Activated naive CD4-positive, alpha-beta T cell treated with anti-CD3 and anti-CD28 coated beads, Interleukin-2, amount 50 U/mL, for 24 hours (primary cell): ENCODE measurements around the gene FLAD1.
A peak's percentile ranks its signal among the peaks of the same experiment; 100 is the strongest.
"Not testable (repeated sequence)": the region's sequence is repeated elsewhere in the genome, so short reads cannot be mapped to it uniquely, and the experiment has no call there.

Source experiments
- H3K27ac Mint-ChIP-seq: one replicate; pipeline ENCODE4 v1.8.0; 2021; ENCODE audit warnings: mild to moderate bottlenecking, mixed read lengths
- H3K27me3 Mint-ChIP-seq: one replicate; pipeline ENCODE4 v1.8.0; 2021; ENCODE audit warnings: mixed read lengths
- H3K36me3 Mint-ChIP-seq: one replicate; pipeline ENCODE4 v1.8.0; 2021; ENCODE audit warnings: mixed read lengths
- H3K4me1 Mint-ChIP-seq: one replicate; pipeline ENCODE4 v1.8.0; 2021; ENCODE audit warnings: mixed read lengths
- H3K4me3 Mint-ChIP-seq: one replicate; pipeline ENCODE4 v1.8.0; 2021; ENCODE audit warnings: mild to moderate bottlenecking, mixed read lengths
- H3K9me3 Mint-ChIP-seq: one replicate; pipeline ENCODE4 v1.8.0; 2021; ENCODE audit warnings: mixed read lengths

Gene FLAD1

DNA sequence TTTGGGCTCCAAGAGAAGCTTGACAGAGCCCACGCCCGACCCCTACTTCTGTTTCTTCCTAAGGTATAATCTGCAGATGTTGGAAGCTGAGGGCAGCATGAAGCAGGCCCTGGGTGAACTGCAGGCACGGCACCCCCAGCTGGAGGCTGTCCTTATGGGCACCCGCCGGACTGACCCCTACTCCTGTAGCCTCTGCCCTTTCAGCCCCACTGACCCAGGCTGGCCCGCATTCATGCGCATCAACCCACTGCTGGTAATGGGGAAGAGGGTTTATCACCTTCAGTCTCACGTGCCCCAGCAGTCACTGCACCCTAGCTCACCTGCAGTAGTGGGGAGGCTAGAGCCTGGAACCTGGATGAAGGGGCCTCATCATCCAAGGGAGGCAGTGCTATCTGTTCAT lies 7.1 kb downstream of the FLAD1 start:
- Mint-ChIP-seq H3K4me3 (no peak overlapping the region), H3K4me1 (peaks cover 28% of the 10 kb centered on the region), H3K27me3 (no peaks in the 10 kb centered on the region), H3K36me3 (peaks cover 7% of the 10 kb centered on the region), H3K27ac (no peak overlapping the region), H3K9me3 (no peaks in the 10 kb centered on the region)

DNA sequence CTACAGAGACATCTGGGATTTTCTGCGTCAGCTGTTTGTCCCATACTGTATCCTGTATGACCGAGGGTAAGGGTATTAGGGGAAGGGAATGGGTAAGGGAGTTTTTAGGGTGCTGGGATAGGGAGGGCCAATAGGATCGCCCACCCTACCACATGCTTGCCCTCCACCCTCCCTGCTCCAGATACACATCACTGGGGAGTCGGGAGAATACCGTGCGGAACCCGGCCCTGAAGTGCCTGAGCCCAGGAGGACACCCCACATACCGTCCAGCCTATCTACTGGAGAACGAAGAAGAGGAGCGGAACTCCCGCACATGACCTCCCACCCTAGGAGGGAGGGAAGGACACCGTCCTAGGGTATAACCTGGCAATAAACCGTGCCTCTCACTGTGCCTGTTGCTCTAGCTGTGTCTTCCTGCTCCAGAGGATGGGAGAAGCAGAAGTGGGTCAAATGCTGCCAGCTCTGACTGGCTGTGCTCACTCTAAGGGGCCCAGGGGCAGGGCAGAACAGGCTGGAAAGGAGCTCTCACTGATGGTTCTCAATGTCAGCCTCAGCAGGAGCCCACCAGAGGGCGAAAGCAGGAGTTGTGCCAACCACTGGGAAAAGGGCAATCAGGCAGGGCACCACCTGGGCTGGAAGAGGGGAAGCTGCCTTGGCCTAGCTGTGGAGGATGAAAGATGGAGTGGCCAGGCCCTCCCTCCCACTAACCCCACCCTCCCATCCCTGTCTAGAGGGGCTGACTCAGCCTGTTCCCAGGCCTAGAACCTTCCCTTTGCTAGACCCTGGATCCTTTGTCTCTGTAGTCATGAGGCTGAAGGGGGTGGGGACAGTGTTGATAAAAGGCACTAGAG lies 9.8 kb downstream of the FLAD1 start:
- H3K4me1 Mint-ChIP-seq: peaks cover 38% of the 10 kb centered on the region
- H3K9me3 Mint-ChIP-seq: no peaks in the 10 kb centered on the region
- no peak overlapping the region for H3K4me3 Mint-ChIP-seq
- no peak overlapping the region for H3K27ac Mint-ChIP-seq
- no peaks in the 10 kb centered on the region for H3K27me3 Mint-ChIP-seq
- peaks cover 7% of the 10 kb centered on the region for H3K36me3 Mint-ChIP-seq

- no peak within 1 kb of the TSS for H3K4me3 Mint-ChIP-seq
- no peaks in the 10 kb centered on the region for H3K9me3 Mint-ChIP-seq
- no peak within 1 kb of the TSS for H3K27ac Mint-ChIP-seq
- no peaks in the 10 kb centered on the region for H3K27me3 Mint-ChIP-seq
- peaks cover 36% of the 10 kb centered on the region for H3K4me1 Mint-ChIP-seq
- peaks cover 7% of the 10 kb centered on the region for H3K36me3 Mint-ChIP-seq
Measured at GRCh38 chr1:154993572-154994268, 10.6 kb downstream of the FLAD1 start, which contains the start of gene LENEP. Gene LENEP, plus strand, starts transcription at chr1:154993586. Its CDS starts 22 bp downstream, at chr1:154993608.

GRCh38 chr1:154994269-154994587 lies 11.1 kb downstream of the FLAD1 start:
- Mint-ChIP-seq H3K4me3 (no peak overlapping the region), H3K9me3 (no peaks in the 10 kb centered on the region), H3K4me1 (peaks cover 36% of the 10 kb centered on the region), H3K27me3 (no peaks in the 10 kb centered on the region), H3K36me3 (peaks cover 5% of the 10 kb centered on the region), H3K27ac (no peak overlapping the region)

DNA sequence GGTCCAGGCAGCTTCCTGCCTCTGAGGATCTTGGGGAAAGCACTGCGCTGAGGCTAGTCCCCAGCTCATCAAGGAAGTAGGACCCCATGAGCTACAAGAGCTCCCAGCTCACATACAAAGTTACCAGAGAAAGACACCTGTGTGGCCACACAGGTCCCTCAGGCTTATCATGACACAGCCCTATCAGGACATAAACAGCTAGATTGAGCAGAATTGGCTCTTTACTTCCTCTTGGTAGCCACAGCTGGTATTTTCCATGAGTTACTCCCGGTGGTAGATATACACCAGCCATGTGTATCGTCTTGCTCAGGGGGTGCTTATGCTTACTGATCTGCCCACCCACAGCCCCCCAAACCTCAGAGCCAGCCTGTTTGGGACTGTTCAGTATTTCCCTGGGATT lies 11.4 kb downstream of the FLAD1 start:
- peaks cover 5% of the 10 kb centered on the region for H3K36me3 Mint-ChIP-seq
- H3K4me1 Mint-ChIP-seq: peaks cover 33% of the 10 kb centered on the region
- H3K4me3 Mint-ChIP-seq: no peak overlapping the region
- no peaks in the 10 kb centered on the region for H3K27me3 Mint-ChIP-seq
- H3K27ac Mint-ChIP-seq: no peak overlapping the region
- H3K9me3 Mint-ChIP-seq: no peaks in the 10 kb centered on the region

DNA sequence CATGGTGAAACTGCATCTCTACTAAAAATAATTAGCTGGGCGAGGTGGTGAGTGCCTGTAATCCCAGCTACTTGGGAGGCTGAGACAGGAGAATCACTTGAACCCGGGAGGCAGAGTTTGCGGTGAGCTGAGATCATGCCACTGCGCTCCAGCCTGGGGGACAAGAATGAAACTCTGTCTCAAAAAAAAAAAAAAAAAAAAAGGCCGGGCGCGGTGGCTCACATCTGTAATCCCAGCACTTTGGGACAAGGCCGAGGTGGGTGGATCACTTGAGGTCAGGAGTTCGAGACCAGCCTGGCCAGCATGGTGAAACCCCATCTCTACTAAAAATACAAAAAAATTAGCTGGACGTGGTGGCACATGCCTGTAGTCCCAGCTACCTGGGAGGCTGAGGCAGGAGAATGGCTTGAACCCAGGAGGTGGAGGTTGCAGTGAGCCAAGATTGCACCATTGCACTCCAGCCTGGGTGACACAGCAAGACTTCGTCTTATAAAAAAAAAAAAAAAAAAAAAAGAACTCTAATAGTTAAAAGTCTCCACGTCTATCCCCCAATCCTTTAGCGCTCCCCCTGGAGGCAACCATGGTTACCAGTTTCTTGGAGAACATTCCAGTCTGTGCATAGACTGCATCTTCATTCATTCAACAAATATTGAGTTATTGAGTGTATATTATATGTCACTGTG lies 12.3 kb downstream of the FLAD1 start:
- not testable (repeated sequence) for H3K27ac Mint-ChIP-seq, H3K9me3 Mint-ChIP-seq, H3K36me3 Mint-ChIP-seq

DNA sequence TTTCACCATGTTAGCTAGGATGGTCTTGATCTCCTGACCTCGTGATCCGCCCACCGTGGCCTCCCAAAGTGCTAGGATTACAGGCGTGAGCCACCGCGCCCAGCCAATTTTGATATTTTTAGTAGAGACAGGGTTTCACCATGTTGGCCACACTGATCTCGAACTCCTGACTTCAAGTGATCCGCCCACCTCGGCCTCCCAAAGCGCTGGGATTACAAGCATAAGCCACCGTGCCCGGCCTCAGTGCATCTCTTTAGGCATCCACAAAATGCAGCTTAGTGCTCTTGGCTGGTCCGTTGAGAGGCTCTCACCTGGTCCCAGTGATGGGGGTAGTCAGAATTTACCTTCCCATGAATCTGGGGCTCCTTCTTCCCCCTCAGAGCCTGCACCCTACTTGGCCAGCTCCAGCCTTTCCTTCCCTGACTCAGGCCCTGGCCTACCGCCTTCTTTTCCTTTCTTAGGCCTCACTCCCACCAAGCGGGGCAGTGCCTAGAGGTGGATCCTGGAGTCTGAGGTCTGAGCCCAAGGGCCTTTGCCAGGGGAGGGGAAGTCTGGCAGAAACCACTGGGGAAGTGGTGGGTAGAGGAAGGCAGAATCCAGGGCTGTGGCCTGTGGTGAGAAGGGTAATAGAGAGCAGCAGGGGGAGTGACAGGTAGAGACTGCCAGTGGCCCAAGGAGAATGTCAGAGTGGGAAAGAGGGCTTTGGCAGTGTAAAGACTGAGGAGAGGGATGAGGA lies 14.0 kb downstream of the FLAD1 start:
- H3K4me3 Mint-ChIP-seq: no peak overlapping the region
- H3K9me3 Mint-ChIP-seq: no peaks in the 10 kb centered on the region
- H3K4me1 Mint-ChIP-seq: peaks cover 37% of the 10 kb centered on the region
- no peaks in the 10 kb centered on the region for H3K27me3 Mint-ChIP-seq
- H3K36me3 Mint-ChIP-seq: no peaks in the 10 kb centered on the region
- H3K27ac Mint-ChIP-seq: peak overlapping the region; percentile 9

More for the DNA sequence above, 12.3 kb downstream of the FLAD1 start:
- peaks cover 37% of the 10 kb centered on the region for H3K4me1 Mint-ChIP-seq
- not testable (repeated sequence) for H3K4me3 Mint-ChIP-seq, H3K27me3 Mint-ChIP-seq

GRCh38 chr1:154998201-154998780 lies 15.1 kb downstream of the FLAD1 start:
- Mint-ChIP-seq H3K4me3 (no peak overlapping the region), H3K4me1 (peaks cover 33% of the 10 kb centered on the region), H3K36me3 (no peaks in the 10 kb centered on the region), H3K27ac (no peak overlapping the region), H3K9me3 (no peaks in the 10 kb centered on the region), H3K27me3 (no peaks in the 10 kb centered on the region)

DNA sequence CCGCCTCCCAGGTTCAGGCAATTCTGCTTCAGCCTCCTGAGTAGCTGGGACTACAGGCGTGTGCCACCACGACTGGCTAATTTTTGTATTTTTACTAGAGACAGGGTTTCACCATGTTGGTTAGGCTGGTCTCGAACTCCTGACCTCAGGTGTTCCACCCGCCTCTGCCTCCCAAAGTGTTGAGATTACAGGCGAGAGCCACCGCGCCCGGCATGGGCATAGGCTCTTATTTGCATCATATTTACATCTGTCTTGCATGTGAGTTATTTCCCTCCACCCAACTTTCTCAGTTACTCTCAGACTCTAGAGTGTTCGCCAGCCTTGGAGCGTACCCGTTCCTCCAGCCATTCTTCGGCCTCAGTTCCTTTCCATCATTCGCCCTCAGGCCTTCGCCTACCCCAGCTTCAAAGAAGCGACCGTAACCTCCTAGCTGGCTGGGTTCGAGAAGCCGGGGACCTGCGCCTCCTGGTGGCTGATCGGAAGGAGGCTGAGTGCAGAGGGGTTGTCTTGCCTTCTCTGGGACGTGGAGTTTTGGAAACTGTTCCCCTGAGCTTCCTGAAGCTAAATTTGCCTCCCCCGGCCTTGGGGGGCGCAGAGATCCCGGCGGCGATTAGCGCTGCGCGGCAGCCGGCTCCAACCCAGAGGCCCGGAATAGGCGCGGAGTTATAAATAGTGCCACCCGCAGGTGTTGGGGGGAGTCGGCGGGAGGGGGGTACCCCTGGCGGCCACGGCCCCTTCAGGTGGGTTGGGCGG lies 15.8 kb downstream of the FLAD1 start:
- no peaks in the 10 kb centered on the region for H3K27me3 Mint-ChIP-seq
- H3K4me1 Mint-ChIP-seq: peaks cover 38% of the 10 kb centered on the region
- peak overlapping the region; percentile 63 for H3K27ac Mint-ChIP-seq
- no peaks in the 10 kb centered on the region for H3K36me3 Mint-ChIP-seq
- peak overlapping the region; percentile 70 for H3K4me3 Mint-ChIP-seq
- no peaks in the 10 kb centered on the region for H3K9me3 Mint-ChIP-seq

GRCh38 chr1:154999571-155000410 lies 16.6 kb downstream of the FLAD1 start:
- peaks cover 46% of the 10 kb centered on the region for H3K4me1 Mint-ChIP-seq
- peak overlapping the region; percentile 95 for H3K27ac Mint-ChIP-seq
- H3K9me3 Mint-ChIP-seq: no peaks in the 10 kb centered on the region
- no peaks in the 10 kb centered on the region for H3K36me3 Mint-ChIP-seq
- H3K27me3 Mint-ChIP-seq: no peaks in the 10 kb centered on the region
- H3K4me3 Mint-ChIP-seq: peak overlapping the region; percentile 92

- peak overlapping the region; percentile 92 for H3K4me3 Mint-ChIP-seq
- H3K9me3 Mint-ChIP-seq: no peaks in the 10 kb centered on the region
- H3K27ac Mint-ChIP-seq: peak overlapping the region; percentile 95
- no peaks in the 10 kb centered on the region for H3K36me3 Mint-ChIP-seq
- no peaks in the 10 kb centered on the region for H3K27me3 Mint-ChIP-seq
- peaks cover 50% of the 10 kb centered on the region for H3K4me1 Mint-ChIP-seq
Measured at GRCh38 chr1:155000411-155000725, 17.2 kb downstream of the FLAD1 start.

GRCh38 chr1:155000726-155001424 lies 17.7 kb downstream of the FLAD1 start:
- peak overlapping the region; percentile 79 for H3K27ac Mint-ChIP-seq
- no peaks in the 10 kb centered on the region for H3K36me3 Mint-ChIP-seq
- H3K4me3 Mint-ChIP-seq: peak overlapping the region; percentile 92
- no peaks in the 10 kb centered on the region for H3K27me3 Mint-ChIP-seq
- peaks cover 53% of the 10 kb centered on the region for H3K4me1 Mint-ChIP-seq
- no peaks in the 10 kb centered on the region for H3K9me3 Mint-ChIP-seq

- H3K4me3 Mint-ChIP-seq: peak overlapping the region; percentile 92
- H3K36me3 Mint-ChIP-seq: no peaks in the 10 kb centered on the region
- no peaks in the 10 kb centered on the region for H3K27me3 Mint-ChIP-seq
- peaks cover 53% of the 10 kb centered on the region for H3K4me1 Mint-ChIP-seq
- no peaks in the 10 kb centered on the region for H3K9me3 Mint-ChIP-seq
- H3K27ac Mint-ChIP-seq: peak overlapping the region; percentile 79
Measured at GRCh38 chr1:155001425-155001674, 18.2 kb downstream of the FLAD1 start.
